Activated CD8-positive, alpha-beta memory T cell treated with anti-CD3 and anti-CD28 coated beads, Interleukin-2, amount 50 U/mL, for 4 hours (primary cell): Measurements from ENCODE around the gene PGAM1.
"Not testable (repeated sequence)": the region's sequence is repeated elsewhere in the genome, so short reads cannot be mapped to it uniquely, and the experiment has no call there.

Experiments
- DNase-seq: peaks from one replicate; pipeline ENCODE4 v3.0.0-alpha.2; 2020

PGAM1 gene

GRCh38 chr10:97425964-97426775 lies at the start of gene PGAM1:
Gene PGAM1 (plus strand): TSS chr10:97426191. CDS start chr10:97426308, 117 bp downstream.
- DNase-seq = peak; percentile 95

DNA sequence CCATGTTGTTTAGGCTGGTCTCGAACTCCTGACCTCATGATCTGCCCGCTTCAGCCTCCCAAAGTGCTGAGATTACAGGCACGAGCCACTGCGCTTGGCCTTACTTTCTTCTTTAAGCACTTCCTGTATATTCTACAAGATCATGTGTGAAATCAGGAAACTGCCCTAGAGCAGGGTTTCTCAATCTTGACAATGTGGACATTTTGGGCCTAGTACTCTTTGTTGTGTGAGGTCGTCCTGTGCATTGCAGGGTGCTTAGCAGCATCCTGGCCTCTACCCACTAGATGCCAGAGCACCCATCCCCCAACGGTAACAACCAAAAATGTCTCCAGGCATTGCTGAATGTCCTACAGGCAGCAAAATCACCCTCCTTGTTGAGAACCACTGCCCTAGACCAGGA lies 49.6 kb upstream of the PGAM1 start:
- DNase-seq = no peak

DNA sequence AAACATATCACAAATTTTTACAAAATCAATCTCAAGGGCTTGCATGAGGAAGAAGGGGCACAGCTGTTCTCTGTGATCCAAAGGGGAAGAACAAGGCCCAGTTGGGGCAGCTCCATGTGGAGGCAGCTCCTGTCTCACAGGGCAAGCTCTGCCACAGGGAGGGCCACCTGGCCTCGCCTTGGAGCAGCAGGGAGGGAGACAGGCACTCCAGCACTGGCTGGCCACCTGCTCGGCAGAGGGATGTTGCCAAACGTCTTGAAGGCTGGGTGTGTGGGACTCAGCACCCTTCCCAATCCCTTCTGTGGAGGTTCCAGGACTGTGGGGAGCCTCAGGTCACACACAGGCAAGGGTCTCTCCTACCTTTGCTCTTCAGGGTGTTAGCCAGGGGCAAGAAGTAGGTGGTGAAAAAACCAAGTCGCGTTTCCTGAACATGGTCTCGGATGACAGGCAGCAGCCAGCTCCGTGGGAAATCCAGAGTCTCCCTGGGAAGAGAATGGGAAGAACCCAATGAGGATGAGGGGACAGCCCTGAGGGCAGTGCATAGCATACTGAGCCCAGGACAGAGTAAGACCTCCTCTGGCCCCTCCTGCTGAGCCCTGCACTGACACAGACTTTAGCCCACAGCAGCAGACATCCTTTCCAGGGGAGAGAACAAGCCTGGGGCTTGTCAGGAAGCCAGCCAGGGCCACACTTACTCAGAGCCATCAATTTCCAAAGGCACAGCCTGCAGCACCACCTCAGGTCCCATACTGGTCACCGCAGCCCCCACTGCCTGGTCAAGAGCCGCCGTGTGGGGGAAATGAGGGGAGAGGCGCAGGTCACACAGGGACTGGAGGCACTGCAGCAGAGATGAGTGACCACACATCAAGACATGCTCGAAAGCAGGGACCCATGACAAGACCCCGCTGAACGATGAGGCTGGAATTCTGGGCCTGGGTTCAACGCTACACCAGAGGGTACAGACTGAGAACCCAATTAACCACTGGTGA lies 46.8 kb upstream of the PGAM1 start:
- no peak for DNase-seq

DNA sequence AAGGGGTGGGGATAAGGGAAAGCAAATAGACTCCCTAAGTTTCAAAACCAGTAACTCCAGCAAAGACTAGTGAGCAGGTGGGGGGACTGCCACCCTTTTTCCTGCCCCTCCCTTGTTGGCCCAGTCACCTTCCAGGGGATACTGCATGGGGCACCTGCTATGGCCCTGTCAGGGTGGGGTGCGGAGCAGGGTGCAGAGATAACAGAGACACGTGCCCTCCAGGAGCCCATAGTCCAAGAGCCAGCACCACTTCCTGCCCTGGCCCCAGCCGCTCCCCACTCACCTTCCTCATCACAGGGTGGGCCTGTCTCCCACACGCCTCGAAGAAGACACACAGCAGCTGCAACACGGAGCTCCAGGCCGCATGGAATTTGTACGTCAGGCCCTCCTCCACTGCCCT lies 45.5 kb upstream of the PGAM1 start:
- DNase-seq = no peak

- no peak for DNase-seq
Measured at GRCh38 chr10:97381626-97382025, 44.4 kb upstream of the PGAM1 start.

DNA sequence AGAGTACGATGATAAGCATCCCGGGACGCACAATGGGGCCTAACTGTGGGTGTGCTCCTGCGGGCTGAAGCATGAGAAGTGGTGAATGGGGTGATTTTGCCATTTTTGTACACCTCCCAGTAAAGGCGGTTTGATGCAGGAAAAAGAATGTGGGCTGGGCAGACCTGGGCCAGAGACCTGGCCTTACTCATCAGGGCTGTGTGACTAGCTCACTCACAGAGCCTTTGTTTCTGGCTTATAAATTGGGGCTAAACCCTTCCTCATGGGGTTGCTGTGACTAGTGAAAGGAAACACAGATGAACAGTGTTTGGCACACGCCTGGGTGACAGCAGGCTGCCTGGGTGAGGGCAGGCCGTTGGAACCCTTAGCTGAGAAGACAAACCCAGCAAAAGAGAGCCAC lies 42.8 kb upstream of the PGAM1 start:
- DNase-seq = no peak

- no peak for DNase-seq
Measured at GRCh38 chr10:97384156-97384555, 41.8 kb upstream of the PGAM1 start.

DNA sequence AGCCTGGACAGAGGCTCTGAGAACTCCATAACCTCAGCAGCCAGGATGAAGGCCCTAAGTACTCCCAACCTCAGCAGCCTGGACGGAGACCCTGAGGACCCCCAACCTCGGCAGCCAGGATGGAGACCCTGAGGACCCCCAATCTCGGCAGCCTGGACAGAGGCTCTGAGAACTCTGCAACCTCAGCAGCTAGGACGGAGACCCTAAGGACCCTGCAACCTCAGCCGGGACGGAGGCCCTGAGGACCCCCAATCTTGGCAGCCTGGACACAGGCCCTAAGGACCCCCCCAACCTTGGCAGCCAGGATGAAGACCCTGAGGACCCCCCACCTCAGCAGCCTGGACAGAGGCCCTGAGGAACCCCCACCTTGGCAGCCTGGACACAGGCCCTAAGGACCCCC lies 41.4 kb upstream of the PGAM1 start:
- no peak for DNase-seq

DNA sequence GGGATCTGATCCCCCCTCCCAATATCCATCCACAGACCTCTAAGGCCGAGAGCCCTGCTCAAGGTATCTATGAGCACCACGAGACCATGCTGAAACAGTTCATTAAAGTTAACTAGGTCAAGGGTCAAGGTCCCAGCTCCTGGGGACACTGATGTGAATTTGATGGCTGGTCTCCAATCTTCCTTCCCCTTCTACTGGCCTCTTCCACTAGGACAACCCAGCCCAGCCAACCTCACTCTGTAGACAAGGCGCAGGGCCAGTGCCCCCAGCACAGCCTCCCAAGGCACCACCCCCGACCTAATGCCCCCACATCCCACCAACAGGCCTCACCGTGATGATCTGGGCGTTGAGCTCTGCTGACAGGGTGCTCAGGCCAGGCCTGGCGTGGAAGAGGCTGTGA lies 40.4 kb upstream of the PGAM1 start:
- no peak for DNase-seq

- DNase-seq = no peak
Measured at GRCh38 chr10:97388152-97388551, 37.8 kb upstream of the PGAM1 start.

GRCh38 chr10:97390091-97390490 lies 35.9 kb upstream of the PGAM1 start:
- DNase-seq = no peak

GRCh38 chr10:97393034-97393573 lies 32.9 kb upstream of the PGAM1 start:
- no peak for DNase-seq

- DNase-seq = no peak
Measured at GRCh38 chr10:97396056-97396455, 29.9 kb upstream of the PGAM1 start.

DNA sequence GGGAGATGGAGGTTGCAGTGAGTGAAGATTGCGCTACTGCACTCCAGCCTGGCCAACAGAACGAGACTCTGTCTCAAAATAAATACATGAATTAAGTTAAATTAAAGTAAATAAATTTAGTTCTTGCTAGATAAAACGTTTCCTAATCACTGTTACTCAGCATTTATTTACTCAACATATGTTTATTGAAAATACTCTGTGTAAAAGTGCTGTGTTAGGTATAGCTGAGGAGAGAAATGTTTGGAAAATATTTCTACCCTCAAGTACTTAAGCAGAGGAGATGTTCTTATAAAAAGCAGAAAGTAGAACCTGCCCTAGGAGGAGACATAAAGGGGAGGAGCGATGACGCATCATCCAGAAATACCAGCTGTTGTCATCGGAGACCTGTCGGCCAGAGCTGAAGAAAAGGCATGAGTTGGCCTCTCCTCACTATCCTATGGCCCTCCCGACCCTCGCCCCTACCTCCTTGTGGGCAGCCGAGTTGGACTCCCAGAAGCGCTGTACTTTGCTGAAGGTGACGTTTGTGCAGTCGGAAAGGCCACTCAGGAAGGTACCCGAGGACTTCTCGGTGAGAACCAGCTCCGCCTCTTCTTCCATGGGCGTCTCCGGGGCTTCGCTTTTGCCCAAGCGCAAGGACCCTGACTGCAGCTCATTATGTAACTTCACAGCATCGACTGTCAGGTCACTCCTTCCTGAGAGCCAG lies 26.0 kb upstream of the PGAM1 start:
- peak; percentile 51 for DNase-seq

- DNase-seq = peak; percentile 76
Measured at GRCh38 chr10:97400665-97401454, 25.1 kb upstream of the PGAM1 start, which contains the start of gene RRP12. Gene RRP12 (minus strand): TSS chr10:97401340. CDS start chr10:97401231, 109 bp downstream.

GRCh38 chr10:97401455-97401919 lies 24.5 kb upstream of the PGAM1 start:
- no peak for DNase-seq

GRCh38 chr10:97404044-97404443 lies 21.9 kb upstream of the PGAM1 start:
- DNase-seq = no peak

DNA sequence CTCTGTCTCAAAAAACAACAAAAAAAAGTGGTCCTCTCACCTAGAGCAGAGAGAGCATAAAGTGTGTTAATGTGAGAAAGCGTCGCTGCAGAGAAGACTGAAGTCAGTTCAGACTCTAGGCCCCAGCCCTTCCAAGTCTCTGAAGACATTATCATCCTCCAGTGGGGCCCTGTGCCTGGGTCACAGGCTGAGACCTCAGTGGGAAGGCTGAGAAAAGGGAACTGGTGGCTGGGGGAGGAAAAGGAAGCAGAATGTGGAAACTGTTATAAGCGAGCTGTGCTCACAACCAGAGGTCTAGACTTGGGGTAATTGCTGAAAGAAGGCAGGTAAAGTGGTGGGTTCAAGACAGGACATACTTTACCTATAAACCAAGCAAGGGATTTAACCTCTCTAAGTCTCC lies 19.9 kb upstream of the PGAM1 start:
- DNase-seq = no peak

- DNase-seq = not testable (repeated sequence)
Measured at GRCh38 chr10:97406483-97406882, 19.5 kb upstream of the PGAM1 start.

GRCh38 chr10:97407211-97407951 lies 18.6 kb upstream of the PGAM1 start:
- peak; percentile 54 for DNase-seq

DNA sequence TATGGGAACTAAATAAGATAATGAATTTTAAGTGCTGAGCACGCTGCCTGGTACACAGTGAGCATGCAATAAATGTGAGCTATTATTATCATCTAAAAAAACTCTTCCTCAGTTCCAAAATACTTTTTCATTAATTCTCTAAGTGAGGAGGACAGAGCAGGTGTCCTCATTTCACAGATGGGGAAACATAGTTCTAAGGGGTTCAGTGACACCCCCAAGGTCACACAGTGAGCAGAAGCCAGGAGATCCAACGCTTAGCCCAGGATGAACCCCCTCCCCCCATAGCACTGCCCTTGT lies 18.1 kb upstream of the PGAM1 start:
- no peak for DNase-seq
